ENCODE data around the gene OR6A2.
A peak's percentile ranks its signal among the peaks of the same experiment; 100 is the strongest.

The OR6A2 gene

DNA sequence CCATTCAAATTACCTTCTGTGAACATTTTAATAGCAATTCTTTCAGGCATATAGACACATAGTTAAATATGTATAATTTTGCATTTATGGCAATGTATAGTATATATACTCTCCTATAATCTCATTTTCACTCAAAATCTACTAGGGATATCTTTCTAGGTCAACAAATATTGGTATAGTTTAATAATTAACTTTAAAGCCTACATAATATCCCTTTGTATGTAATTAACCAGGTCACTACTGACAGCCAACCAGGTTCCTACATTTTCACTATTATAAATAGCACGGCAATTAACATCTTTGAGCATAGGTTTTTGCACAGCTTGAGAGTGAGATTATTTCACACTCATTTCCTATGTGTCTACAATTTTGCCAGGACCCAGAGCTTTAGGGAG lies 43.5 kb downstream of the OR6A2 start:
- no peak for ATAC-seq
- TF ChIP-seq, protein P1, sequence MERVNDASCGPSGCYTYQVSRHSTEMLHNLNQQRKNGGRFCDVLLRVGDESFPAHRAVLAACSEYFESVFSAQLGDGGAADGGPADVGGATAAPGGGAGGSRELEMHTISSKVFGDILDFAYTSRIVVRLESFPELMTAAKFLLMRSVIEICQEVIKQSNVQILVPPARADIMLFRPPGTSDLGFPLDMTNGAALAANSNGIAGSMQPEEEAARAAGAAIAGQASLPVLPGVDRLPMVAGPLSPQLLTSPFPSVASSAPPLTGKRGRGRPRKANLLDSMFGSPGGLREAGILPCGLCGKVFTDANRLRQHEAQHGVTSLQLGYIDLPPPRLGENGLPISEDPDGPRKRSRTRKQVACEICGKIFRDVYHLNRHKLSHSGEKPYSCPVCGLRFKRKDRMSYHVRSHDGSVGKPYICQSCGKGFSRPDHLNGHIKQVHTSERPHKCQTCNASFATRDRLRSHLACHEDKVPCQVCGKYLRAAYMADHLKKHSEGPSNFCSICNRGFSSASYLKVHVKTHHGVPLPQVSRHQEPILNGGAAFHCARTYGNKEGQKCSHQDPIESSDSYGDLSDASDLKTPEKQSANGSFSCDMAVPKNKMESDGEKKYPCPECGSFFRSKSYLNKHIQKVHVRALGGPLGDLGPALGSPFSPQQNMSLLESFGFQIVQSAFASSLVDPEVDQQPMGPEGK (CRISPR knock-in tag; IDR thresholded peaks at IDR 0.05; ENCODE audit: borderline replicate concordance): no peak
- TF ChIP-seq ARNTL (CRISPR knock-in tag; IDR thresholded peaks at IDR 0.05; ENCODE audit: borderline replicate concordance, low read depth) (no peak), ZFP30 (CRISPR knock-in tag; IDR thresholded peaks at IDR 0.05) (no peak), ISL1 (CRISPR knock-in tag; IDR thresholded peaks at IDR 0.05) (no peak), OSR1 (CRISPR knock-in tag; IDR thresholded peaks at IDR 0.05) (no peak), ESRRG (CRISPR knock-in tag; IDR thresholded peaks at IDR 0.05) (no peak), ZC3H10 (CRISPR knock-in tag; IDR thresholded peaks at IDR 0.05) (no peak)
- TF ChIP-seq, protein P2, sequence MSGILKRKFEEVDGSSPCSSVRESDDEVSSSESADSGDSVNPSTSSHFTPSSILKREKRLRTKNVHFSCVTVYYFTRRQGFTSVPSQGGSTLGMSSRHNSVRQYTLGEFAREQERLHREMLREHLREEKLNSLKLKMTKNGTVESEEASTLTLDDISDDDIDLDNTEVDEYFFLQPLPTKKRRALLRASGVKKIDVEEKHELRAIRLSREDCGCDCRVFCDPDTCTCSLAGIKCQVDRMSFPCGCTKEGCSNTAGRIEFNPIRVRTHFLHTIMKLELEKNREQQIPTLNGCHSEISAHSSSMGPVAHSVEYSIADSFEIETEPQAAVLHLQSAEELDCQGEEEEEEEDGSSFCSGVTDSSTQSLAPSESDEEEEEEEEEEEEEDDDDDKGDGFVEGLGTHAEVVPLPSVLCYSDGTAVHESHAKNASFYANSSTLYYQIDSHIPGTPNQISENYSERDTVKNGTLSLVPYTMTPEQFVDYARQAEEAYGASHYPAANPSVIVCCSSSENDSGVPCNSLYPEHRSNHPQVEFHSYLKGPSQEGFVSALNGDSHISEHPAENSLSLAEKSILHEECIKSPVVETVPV (CRISPR knock-in tag; IDR thresholded peaks at IDR 0.05): no peak
- TF ChIP-seq, protein P3, sequence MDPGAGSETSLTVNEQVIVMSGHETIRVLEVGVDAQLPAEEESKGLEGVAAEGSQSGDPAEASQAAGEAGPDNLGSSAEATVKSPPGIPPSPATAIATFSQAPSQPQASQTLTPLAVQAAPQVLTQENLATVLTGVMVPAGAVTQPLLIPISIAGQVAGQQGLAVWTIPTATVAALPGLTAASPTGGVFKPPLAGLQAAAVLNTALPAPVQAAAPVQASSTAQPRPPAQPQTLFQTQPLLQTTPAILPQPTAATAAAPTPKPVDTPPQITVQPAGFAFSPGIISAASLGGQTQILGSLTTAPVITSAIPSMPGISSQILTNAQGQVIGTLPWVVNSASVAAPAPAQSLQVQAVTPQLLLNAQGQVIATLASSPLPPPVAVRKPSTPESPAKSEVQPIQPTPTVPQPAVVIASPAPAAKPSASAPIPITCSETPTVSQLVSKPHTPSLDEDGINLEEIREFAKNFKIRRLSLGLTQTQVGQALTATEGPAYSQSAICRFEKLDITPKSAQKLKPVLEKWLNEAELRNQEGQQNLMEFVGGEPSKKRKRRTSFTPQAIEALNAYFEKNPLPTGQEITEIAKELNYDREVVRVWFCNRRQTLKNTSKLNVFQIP (CRISPR knock-in tag; IDR thresholded peaks at IDR 0.05; ENCODE audit: borderline replicate concordance, low read depth): no peak
- TF ChIP-seq, protein P4, sequence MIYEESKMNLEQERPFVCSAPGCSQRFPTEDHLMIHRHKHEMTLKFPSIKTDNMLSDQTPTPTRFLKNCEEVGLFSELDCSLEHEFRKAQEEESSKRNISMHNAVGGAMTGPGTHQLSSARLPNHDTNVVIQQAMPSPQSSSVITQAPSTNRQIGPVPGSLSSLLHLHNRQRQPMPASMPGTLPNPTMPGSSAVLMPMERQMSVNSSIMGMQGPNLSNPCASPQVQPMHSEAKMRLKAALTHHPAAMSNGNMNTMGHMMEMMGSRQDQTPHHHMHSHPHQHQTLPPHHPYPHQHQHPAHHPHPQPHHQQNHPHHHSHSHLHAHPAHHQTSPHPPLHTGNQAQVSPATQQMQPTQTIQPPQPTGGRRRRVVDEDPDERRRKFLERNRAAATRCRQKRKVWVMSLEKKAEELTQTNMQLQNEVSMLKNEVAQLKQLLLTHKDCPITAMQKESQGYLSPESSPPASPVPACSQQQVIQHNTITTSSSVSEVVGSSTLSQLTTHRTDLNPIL (CRISPR knock-in tag; IDR thresholded peaks at IDR 0.05; ENCODE audit: low read depth): no peak

DNA sequence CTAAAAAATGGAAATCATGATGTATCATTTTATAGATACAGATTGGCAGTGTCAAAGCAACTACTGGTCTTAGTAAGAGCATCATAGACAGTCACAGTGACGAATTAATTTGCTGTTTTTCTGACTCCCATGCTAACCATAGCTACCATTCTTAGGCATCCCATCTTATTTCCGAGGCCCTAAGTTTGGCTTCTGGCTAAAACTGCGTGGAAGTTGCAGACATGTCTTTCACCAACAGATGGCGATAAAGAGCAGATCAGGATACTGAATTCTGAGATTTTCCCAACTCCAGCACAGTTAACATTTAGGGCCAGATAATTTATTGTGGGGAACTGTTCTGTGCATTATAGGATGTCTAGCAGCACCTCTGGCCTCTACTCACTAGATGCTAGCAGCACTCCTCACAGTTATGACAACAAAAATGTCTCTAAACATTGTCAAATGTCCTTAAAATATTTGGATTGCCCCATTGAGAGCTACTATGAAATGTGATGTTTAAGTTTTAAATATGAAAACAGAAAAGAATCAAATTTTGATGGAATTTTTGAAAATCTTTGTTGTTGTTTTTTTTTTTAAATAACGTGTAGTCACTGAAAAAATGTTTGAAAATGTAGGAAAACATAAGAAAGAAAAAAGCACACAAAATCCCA lies 44.1 kb downstream of the OR6A2 start:
- peak; percentile 77 for ATAC-seq

More for the DNA sequence above, 44.1 kb downstream of the OR6A2 start:
- no peak for TF ChIP-seq ISL1 (CRISPR knock-in tag; IDR thresholded peaks at IDR 0.05)
- no peak for TF ChIP-seq ZC3H10 (CRISPR knock-in tag; IDR thresholded peaks at IDR 0.05)
- TF ChIP-seq TCF4 (CRISPR knock-in tag; IDR thresholded peaks at IDR 0.05; ENCODE audit: borderline replicate concordance): no peak
- no peak for TF ChIP-seq SNAI2 (CRISPR knock-in tag; IDR thresholded peaks at IDR 0.05)
- TF ChIP-seq, protein P2 (CRISPR knock-in tag; IDR thresholded peaks at IDR 0.05): no peak
- no peak for TF ChIP-seq OSR1 (CRISPR knock-in tag; IDR thresholded peaks at IDR 0.05)
- TF ChIP-seq, protein P1 (CRISPR knock-in tag; IDR thresholded peaks at IDR 0.05; ENCODE audit: borderline replicate concordance): no peak
- TF ChIP-seq RARB (CRISPR knock-in tag; IDR thresholded peaks at IDR 0.05): no peak
- TF ChIP-seq, protein P4 (CRISPR knock-in tag; IDR thresholded peaks at IDR 0.05; ENCODE audit: low read depth): no peak
- no peak for TF ChIP-seq GLIS3 (CRISPR knock-in tag; IDR thresholded peaks at IDR 0.05)

All from SK-N-SH treated with all-trans-retinoic acid at 6 μM for 48 hours (cell line).